Posterior vena cava (tissue), 2 donors: Measurements from ENCODE around the gene PLA2G4C. TPM values are rescaled to one million over a fixed set of nuclear protein-coding genes. Genes with fewer than 3 reads are reported as not detected.

Source experiments
- DNase-seq: peaks from one replicate; pipeline ENCODE4 v3.0.0-alpha.2; 2020; ENCODE audit warnings: low spot score
- intact Hi-C, 2 donors: fragments of 100-400 bp; cut with DNase I; formaldehyde crosslinking; loops; one replicate each; pipeline versions ENCODE4 v1.14.1 to v1.14.2; 2022 to 2023
- long read RNA-seq, 2 donors: library from polyadenylated mRNA; unstranded; transcript quantifications; one replicate each; pipeline ENCODE4 v2.0.0, GENCODE V29; 2020 to 2021
- total RNA-seq, 2 donors: library from RNA; stranded (reverse); fragmentation: NEBNext Ultra II Directional; extraction: Animal tissue kit (Norgen Biotek cat#: 25700); gene quantifications; one replicate each; pipeline ENCODE4 v1.2.1, GENCODE V29; 2021
- donor health status: DM: yes; HTN: yes; CAD: no.
- donor health status: DM: yes; HTN: yes; CAD: no.

PLA2G4C gene
- 10 to 100 TPM; 13.7 to 20.2 TPM for total RNA-seq
- long read RNA-seq, donor 1, partial matches to known transcripts, result 2 of 5 reads
- long read RNA-seq, donor 1, other reads (novel, unspliced or antisense), result 2 of 5 reads
- long read RNA-seq, donor 2, transcript PLA2G4C-222 (17 exons, 1,984 nt), result major isoform, 13 of 37 reads
- long read RNA-seq, donor 2, partial matches to known transcripts, result 8 of 37 reads
- long read RNA-seq, donor 2, other reads (novel, unspliced or antisense), result 16 of 37 reads

GRCh38 chr19:48110350-48110966 is at the start of gene PLA2G4C:
Gene PLA2G4C, minus strand, starts transcription at chr19:48110817. Its CDS starts 4,288 bp downstream, at chr19:48106529.
- DNase-seq, result peak; percentile 97
- intact Hi-C loops, result no loop called here

DNA sequence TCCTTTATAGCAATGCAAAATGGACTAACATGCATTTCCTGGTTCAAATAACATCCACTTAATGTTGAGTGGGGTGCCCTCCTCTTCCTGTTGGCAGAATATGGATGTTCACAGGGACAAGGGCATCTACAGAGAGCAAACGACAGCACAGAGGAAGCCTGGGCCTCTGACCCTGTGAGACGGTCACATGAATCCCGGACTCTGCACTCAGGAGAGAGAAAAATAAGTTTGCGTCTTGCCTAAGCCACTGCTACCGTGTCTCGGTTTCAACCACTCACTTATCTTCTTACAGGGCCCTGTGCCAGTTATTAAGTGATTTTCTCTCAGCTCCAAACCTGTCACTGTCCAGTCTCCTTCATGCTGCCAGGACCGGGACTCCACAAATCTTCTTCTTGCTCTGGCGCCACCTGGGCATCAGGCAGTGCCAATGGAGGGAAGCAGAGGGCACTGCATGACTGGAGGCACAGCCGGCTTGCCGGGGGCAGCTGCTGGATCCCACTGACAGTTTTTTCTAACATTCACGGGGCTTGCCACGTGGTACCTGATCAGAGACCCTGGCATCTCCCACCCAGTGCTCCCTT is 47.7 kb upstream of the PLA2G4C start:
- intact Hi-C loops, result loop anchor here in 1 of 2 donors (10.0 kb wide), 2 partner anchors 53 to 193 kb away; no protein-coding TSS in a partner anchor
- no peak for DNase-seq

DNA sequence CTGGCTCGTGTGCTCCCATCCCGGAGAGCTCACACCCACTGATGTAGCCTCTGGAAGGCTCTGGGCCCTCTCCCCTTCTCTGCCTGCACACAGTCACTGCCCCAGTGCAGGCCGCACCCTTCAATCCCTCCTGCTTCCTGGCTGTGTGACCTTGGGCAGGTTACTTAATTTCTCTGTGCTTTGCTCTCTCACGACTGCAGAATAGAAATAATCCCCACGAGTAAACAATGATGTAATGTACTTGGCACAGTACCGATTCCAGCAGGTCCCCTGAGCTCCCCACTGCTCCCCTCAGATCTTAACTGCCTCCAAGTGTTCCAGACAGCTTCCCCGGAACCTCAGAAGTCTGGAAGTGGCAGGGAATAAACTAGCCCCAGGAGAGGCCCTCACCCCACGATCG is 43.4 kb upstream of the PLA2G4C start:
- DNase-seq, result no peak
- intact Hi-C loops, result loop anchor here (5.0 to 10.0 kb wide), 3 partner anchors 47 to 189 kb away; no protein-coding TSS in a partner anchor

GRCh38 chr19:48152551-48152950 is 41.9 kb upstream of the PLA2G4C start:
- no peak for DNase-seq
- intact Hi-C loops, result loop anchor here (5.0 to 10.0 kb wide), 3 partner anchors 45 to 188 kb away; no protein-coding TSS in a partner anchor

DNA sequence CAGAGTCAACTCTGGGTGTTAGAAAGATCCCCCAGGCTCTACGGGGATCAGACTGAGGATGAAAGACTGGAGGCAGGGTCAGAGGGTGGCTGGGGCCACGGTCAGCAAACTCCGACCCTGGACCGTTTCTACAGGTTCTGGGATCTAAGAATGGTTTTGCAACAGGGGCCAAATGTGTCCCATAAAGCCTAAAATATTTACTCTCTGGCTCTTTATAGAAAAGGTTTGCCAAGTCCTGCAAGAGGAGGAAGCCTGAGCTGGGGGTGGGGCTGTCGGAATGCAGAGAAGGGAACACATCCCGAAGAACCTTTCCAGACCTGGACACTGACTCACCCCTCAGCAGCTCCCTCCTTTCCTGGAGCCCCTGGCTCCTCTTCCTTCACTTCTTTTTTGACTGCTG is 38.8 kb upstream of the PLA2G4C start:
- DNase-seq, result no peak
- intact Hi-C loops, result no loop called here

DNA sequence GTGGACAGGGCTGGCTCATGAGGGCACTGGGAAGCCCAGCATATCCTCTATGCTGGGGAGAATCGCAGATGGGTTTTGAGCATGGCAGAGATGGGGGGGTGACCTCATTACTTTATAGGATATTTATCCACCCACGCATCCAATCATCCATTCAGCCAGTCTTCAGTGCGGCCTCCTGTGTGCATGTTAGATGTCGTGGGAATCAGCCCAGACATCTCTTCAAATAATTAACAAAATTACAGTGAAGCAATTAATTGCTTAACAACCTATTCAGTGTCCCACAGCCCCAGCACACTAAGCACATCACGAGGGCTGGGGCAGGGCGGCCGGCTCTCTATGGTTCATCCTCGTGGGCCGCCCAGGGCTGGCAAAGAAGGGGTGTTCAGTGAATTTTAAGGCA is 38.0 kb upstream of the PLA2G4C start:
- no peak for DNase-seq
- intact Hi-C loops, result no loop called here

GRCh38 chr19:48147597-48148175 is 37.1 kb upstream of the PLA2G4C start:
- intact Hi-C loops, result no loop called here
- no peak for DNase-seq

- no peak for DNase-seq
- intact Hi-C loops, result loop anchor here in 1 of 2 donors (10.0 kb wide), 1 partner anchor 154 kb away; no protein-coding TSS in a partner anchor
Observed at GRCh38 chr19:48139053-48139452, 28.4 kb upstream of the PLA2G4C start.

DNA sequence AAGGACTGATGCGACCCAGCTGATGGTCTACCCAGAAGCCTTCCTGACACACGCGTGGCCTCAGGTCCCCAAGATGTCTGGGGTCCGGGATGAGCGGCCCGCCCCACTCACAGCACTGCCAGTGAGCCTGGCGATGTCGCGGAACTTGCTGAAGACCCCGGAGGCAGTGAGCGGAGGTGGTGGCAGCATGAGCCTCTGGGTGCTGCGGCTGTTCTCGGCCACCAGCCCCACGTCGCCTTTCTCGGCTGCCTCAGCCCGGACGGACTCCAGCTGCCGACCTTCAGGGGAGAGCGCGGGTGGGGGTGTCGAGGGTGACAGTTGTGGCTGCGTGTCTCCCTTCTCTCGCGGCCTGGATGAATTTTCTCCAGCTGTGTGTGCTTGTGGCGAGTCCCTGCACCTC is 26.8 kb upstream of the PLA2G4C start:
- intact Hi-C loops, result loop anchor here in 1 of 2 donors (10.0 kb wide), 1 partner anchor 153 kb away; no protein-coding TSS in a partner anchor

GRCh38 chr19:48136547-48136946 is 25.9 kb upstream of the PLA2G4C start:
- DNase-seq, result no peak
- intact Hi-C loops, result loop anchor here in 1 of 2 donors (10.0 kb wide), 1 partner anchor 152 kb away; no protein-coding TSS in a partner anchor

More for the DNA sequence above, 26.8 kb upstream of the PLA2G4C start:
- DNase-seq, result no peak

GRCh38 chr19:48135411-48135810 is 24.8 kb upstream of the PLA2G4C start:
- no peak for DNase-seq
- intact Hi-C loops, result loop anchor here in 1 of 2 donors (10.0 kb wide), 1 partner anchor 151 kb away; no protein-coding TSS in a partner anchor

DNA sequence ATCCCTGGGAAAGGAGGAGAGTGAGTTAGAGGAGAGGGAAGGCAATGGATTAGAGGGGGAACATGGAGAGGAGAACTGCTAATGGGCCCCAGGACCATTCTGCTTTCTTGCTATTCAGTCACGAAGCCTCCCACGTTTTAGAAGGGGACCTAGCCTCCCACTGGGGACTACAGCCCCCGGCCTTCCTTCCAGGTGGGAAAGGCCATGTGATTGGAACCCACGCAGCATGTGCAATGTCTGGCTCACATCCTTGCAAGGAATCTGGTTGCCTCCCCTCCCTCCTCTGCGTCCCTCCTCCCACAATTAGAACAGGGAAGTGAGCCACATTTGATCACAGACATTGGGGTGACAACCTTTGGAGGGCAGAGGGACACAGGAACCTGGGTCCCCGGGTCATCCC is 22.5 kb upstream of the PLA2G4C start:
- intact Hi-C loops, result loop anchor here in 1 of 2 donors (10.0 kb wide), 1 partner anchor 148 kb away; no protein-coding TSS in a partner anchor
- DNase-seq, result no peak

DNA sequence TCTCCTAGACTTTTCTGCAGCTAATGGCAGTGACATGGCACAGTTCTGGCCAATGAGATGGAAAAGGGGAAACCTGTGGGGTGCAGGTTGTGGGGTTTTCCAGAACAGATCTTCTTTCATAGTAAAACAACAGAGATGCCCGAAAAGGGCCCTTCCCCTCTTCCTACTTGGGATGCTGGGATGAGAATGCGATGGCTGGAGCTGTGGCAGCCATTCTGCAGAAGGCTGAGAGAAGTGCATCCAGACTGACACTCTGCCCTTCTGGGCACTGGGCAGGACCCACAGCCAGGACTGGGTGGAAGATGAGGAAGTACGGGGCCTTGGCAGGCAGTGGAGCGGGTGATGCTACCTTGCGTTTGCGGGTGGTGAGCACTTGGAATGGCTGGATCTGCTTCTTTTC is 16.9 kb upstream of the PLA2G4C start:
- no peak for DNase-seq
- intact Hi-C loops, result no loop called here

- intact Hi-C loops, result no loop called here
Observed at GRCh38 chr19:48123907-48124651, 13.5 kb upstream of the PLA2G4C start.

DNA sequence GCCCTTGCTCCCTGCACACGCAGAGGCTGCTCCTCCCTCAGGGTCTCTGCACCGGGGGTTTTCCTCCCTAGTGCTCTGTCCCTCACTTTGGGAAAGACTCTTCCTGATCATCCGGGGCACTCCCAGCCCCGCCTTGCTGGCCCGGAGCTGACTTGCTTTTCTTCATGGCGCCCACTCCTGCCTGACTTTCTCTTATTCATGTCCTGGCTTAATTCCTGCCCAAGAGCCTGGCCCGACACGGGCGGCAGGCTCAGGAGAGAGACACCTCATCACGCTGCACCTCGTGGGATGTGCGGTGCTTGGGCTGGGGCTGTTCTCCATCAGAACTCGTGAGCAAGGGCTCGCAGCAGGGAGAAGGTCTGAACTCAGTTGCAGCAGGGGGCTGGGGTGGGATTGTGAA is 11.8 kb upstream of the PLA2G4C start:
- no peak for DNase-seq
- intact Hi-C loops, result no loop called here

More at GRCh38 chr19:48123907-48124651, 13.5 kb upstream of the PLA2G4C start:
- DNase-seq, result no peak

GRCh38 chr19:48121909-48122371 is 11.3 kb upstream of the PLA2G4C start:
- intact Hi-C loops, result no loop called here
- DNase-seq, result no peak

DNA sequence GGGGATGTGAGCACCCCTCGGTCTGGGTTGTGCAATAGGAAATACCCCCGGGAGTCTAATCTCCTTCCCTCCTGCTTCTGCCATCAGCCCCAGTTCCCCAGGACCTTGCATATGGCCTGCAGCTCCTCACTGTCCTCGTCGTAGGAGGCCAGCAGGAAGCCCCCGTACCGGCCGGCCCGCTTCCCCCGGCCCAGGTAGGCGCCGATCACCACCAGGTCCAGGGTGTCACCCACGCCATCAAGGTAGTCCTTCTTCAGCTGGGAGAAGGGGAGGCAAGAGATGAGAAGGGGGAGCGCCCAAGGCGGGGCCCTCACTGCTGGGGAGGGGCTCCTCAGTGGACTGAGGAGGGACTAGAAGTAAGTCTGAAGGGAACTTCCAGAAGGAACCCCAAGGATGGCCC is 10.4 kb upstream of the PLA2G4C start:
- intact Hi-C loops, result no loop called here
- no peak for DNase-seq

GRCh38 chr19:48120505-48120904 is 9.9 kb upstream of the PLA2G4C start:
- intact Hi-C loops, result no loop called here

DNA sequence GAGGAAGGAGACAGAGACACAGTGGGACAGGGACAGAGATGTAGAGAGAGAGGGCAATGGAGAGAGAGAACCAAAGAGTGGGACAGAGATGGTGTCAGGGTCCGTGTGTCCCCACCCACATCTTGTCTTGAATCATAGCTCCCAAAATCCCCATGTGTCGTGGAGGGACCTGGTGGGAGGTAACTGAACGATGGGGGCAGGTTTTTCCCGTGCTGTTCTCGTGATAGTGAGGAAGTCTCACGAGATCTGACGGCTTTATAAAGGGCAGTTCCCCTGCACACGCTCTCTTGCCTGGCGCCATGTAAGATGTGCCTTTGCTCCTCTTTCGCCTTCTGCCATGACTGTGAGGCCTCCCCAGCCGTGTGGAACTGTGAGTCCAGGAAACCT is 7.5 kb upstream of the PLA2G4C start:
- DNase-seq, result no peak
- intact Hi-C loops, result no loop called here

More at GRCh38 chr19:48120505-48120904, 9.9 kb upstream of the PLA2G4C start:
- DNase-seq, result no peak
